GM23338 (cell line): ENCODE results near the gene TAS2R30. TPM values are rescaled to one million over a fixed set of nuclear protein-coding genes. Genes with fewer than 3 reads are reported as not detected.

Experiments
- ATAC-seq: fragments of 200-7000 bp; cut with Tn5 transposase; 3 replicates; pipeline ENCODE4 v1.9.1; 2020
- DNase-seq: peaks from one replicate; pipeline ENCODE4 v3.0.0-alpha.2; 2015; ENCODE audit warnings: low spot score
- H2AFZ ChIP-seq: fragments of 200-600 bp; sonication (generic); 2 replicates; pipeline ENCODE4 v1.8.0; 2016; ENCODE audit warnings: antibody characterized with exemption, mild to moderate bottlenecking, moderate library complexity
- H3F3A ChIP-seq: fragments of 200-600 bp; sonication (generic); replicated peaks from 2 replicates; pipeline ENCODE4 v1.8.0; 2017; ENCODE audit warnings: antibody characterized with exemption, mixed run types, low read depth
- H3K27ac ChIP-seq: fragments of 200-600 bp; sonication (generic); 2 replicates; pipeline ENCODE4 v1.6.1; 2016; ENCODE audit warnings: low read depth
- H3K27me3 ChIP-seq: fragments of 200-600 bp; sonication (generic); 2 replicates; pipeline ENCODE4 v1.8.0; 2016; ENCODE audit warnings: mild to moderate bottlenecking, mixed run types, moderate library complexity; ENCODE audit not compliant: insufficient read depth
- H3K36me3 ChIP-seq: fragments of 200-600 bp; sonication (generic); 2 replicates; pipeline ENCODE4 v1.8.0; 2016; ENCODE audit warnings: mild to moderate bottlenecking; ENCODE audit not compliant: insufficient read depth
- H3K4me1 ChIP-seq: fragments of 200-600 bp; sonication (generic); 2 replicates; pipeline ENCODE4 v1.8.0; 2016; ENCODE audit warnings: mild to moderate bottlenecking, moderate library complexity; ENCODE audit not compliant: insufficient read depth
- H3K4me2 ChIP-seq: fragments of 200-600 bp; sonication (generic); 2 replicates; pipeline ENCODE4 v1.7.1; 2017; ENCODE audit warnings: mixed run types
- H3K4me3 ChIP-seq: fragments of 200-600 bp; sonication (generic); 2 replicates; pipeline ENCODE4 v1.6.1; 2016; ENCODE audit warnings: mixed run types
- H3K79me2 ChIP-seq: fragments of 200-600 bp; sonication (generic); replicated peaks from 2 replicates; pipeline ENCODE4 v1.8.0; 2017; ENCODE audit warnings: mild to moderate bottlenecking; ENCODE audit not compliant: insufficient read depth
- H3K9me2 ChIP-seq: fragments of 200-600 bp; sonication (generic); 2 replicates; pipeline ENCODE4 v1.8.0; 2017; ENCODE audit not compliant: insufficient read depth
- H4K20me1 ChIP-seq: fragments of 200-600 bp; sonication (generic); replicated peaks from 2 replicates; pipeline ENCODE4 v1.8.0; 2017; ENCODE audit warnings: mild to moderate bottlenecking; ENCODE audit not compliant: insufficient read depth
- H3K27ac Mint-ChIP-seq: 2 replicates; pipeline ENCODE4 v1.8.0; 2020; ENCODE audit warnings: inconsistent platforms, mild to moderate bottlenecking, moderate library complexity, mixed read lengths
- H3K27me3 Mint-ChIP-seq: 3 replicates; pipeline ENCODE4 v1.8.0; 2022; ENCODE audit warnings: low read depth, mild to moderate bottlenecking, moderate library complexity, mixed read lengths, inconsistent platforms; ENCODE audit not compliant: insufficient read depth, poor library complexity
- H3K36me3 Mint-ChIP-seq: 3 replicates; pipeline ENCODE4 v1.8.0; 2021; ENCODE audit warnings: low read depth, mild to moderate bottlenecking, inconsistent platforms, moderate library complexity, mixed read lengths
- H3K4me1 Mint-ChIP-seq: 3 replicates; pipeline ENCODE4 v1.8.0; 2020; ENCODE audit warnings: mild to moderate bottlenecking, inconsistent platforms, mixed read lengths
- H3K4me3 Mint-ChIP-seq: 3 replicates; pipeline ENCODE4 v1.8.0; 2021; ENCODE audit warnings: moderate library complexity, mild to moderate bottlenecking, inconsistent platforms, mixed read lengths
- H3K9me3 Mint-ChIP-seq: 3 replicates; pipeline ENCODE4 v1.8.0; 2020; ENCODE audit warnings: moderate library complexity, mild to moderate bottlenecking, inconsistent platforms, mixed read lengths
- CREB1 ChIP-seq: fragments of 250-450 bp; sonication (Bioruptor Pico); IDR thresholded peaks from 2 replicates; pipeline ENCODE4 v1.5.0; 2020; ENCODE audit warnings: low read depth, mild to moderate bottlenecking, moderate library complexity
- EZH2 ChIP-seq: fragments of 200-600 bp; sonication (generic); IDR thresholded peaks from one replicate; pipeline ENCODE4 v1.8.0; 2017; ENCODE audit warnings: antibody characterized with exemption, mild to moderate bottlenecking, low read depth; ENCODE audit not compliant: unreplicated experiment
- EZH2phosphoT487 ChIP-seq: fragments of 200-600 bp; sonication (generic); IDR thresholded peaks from one replicate; pipeline ENCODE4 v1.8.1; 2018; ENCODE audit warnings: antibody characterized with exemption; ENCODE audit not compliant: unreplicated experiment
- JUNB ChIP-seq: IDR thresholded peaks from one replicate; pipeline ENCODE4 v1.6.1; 2016; ENCODE audit warnings: antibody characterized with exemption; ENCODE audit not compliant: unreplicated experiment
- NANOG ChIP-seq: IDR thresholded peaks from 2 replicates; pipeline ENCODE4 v1.6.1; 2016; ENCODE audit warnings: antibody characterized with exemption, borderline replicate concordance
- POLR2AphosphoS5 ChIP-seq: IDR thresholded peaks from 2 replicates; pipeline ENCODE4 v1.6.1; 2016; ENCODE audit warnings: antibody characterized with exemption, low read depth
- STAT1 ChIP-seq: IDR thresholded peaks from one replicate; pipeline ENCODE4 v1.6.1; 2016; ENCODE audit warnings: antibody characterized with exemption; ENCODE audit not compliant: unreplicated experiment
- ZNF114 ChIP-seq: fragments of 250-450 bp; sonication (Bioruptor Pico); IDR thresholded peaks from 2 replicates; pipeline ENCODE4 v1.5.0; 2020; ENCODE audit warnings: mild to moderate bottlenecking, moderate library complexity
- ZNF331 ChIP-seq: fragments of 250-450 bp; sonication (Bioruptor Pico); IDR thresholded peaks from 2 replicates; pipeline ENCODE4 v1.5.0; 2020; ENCODE audit warnings: low read depth, mild to moderate bottlenecking, moderate library complexity
- polyA plus RNA-seq: library from polyadenylated mRNA; unstranded; fragments of >200 nt; fragmentation: Nextera tagmentation; extraction: Ambion mirVana; gene quantifications from 2 replicates; pipeline ENCODE4 v1.2.1, GENCODE V29; 2016
- total RNA-seq: library from RNA; depleted of rRNA; stranded (reverse); fragments of >200 nt; shearing (Covaris generic); gene quantifications from 2 replicates; pipeline ENCODE4 v1.2.3, GENCODE V29; 2014
- TF ChIP-seq, protein P1 (sequence below): fragments of 250-450 bp; sonication (Bioruptor Pico); IDR thresholded peaks from 2 replicates; pipeline ENCODE4 v1.5.0; 2020; ENCODE audit warnings: mild to moderate bottlenecking, moderate library complexity
- TF ChIP-seq, protein P2 (sequence below): IDR thresholded peaks from one replicate; pipeline ENCODE4 v1.6.1; 2018; ENCODE audit warnings: antibody characterized with exemption; ENCODE audit not compliant: unreplicated experiment
- TF ChIP-seq, protein P3 (sequence below): IDR thresholded peaks from 2 replicates; pipeline ENCODE4 v1.6.1; 2016; ENCODE audit warnings: antibody characterized with exemption
- TF ChIP-seq, protein P4 (sequence below), 2 experiments: fragments of 200-600 bp in 1 of 2; sonication (generic) in 1 of 2; conservative IDR thresholded peaks; 2 replicates each; pipeline versions ENCODE4 v1.5.1 to v1.6.1; 2016 to 2017; ENCODE audit warnings: antibody characterized with exemption in 2 of 2, low read depth in 2 of 2, mild to moderate bottlenecking in 2 of 2, moderate library complexity in 1 of 2

Gene TAS2R30
- total and polyA plus RNA-seq, 2 experiments from 2014 or later, result 0.39 to 13.7 TPM

DNA sequence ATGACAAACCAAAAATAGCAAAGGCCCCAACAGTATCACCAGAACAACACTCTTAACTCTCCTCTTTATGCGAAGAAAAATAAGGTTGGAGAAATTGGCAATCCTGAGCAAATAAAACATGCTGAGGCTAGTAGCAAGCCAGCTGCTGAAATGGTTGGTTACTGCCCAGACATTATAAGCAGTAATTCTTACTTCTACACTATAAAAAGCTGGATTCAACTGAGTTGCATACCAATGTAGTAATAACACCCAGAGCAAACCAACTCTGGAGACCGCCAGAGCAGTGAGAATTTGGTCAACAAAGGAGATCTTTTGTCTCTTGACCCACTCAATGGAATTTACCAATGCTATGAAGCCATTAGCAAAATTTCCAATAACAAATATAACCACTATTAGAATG is 628 bp downstream of the TAS2R30 start:
- peaks cover 4% of the 10 kb centered on the region for H4K20me1 ChIP-seq
- no peak overlapping the region for H3K27ac Mint-ChIP-seq
- H3K27me3 Mint-ChIP-seq, result no peaks in the 10 kb centered on the region
- no peak overlapping the region for H3K4me3 ChIP-seq
- no peaks in the 10 kb centered on the region for H3K4me1 ChIP-seq
- H3K27ac ChIP-seq, result no peak overlapping the region
- H3K4me1 Mint-ChIP-seq, result 0 out of 3 replicates have a peak, but pooled peaks cover 3% of the 10 kb centered on the region
- TF ChIP-seq, protein P1, sequence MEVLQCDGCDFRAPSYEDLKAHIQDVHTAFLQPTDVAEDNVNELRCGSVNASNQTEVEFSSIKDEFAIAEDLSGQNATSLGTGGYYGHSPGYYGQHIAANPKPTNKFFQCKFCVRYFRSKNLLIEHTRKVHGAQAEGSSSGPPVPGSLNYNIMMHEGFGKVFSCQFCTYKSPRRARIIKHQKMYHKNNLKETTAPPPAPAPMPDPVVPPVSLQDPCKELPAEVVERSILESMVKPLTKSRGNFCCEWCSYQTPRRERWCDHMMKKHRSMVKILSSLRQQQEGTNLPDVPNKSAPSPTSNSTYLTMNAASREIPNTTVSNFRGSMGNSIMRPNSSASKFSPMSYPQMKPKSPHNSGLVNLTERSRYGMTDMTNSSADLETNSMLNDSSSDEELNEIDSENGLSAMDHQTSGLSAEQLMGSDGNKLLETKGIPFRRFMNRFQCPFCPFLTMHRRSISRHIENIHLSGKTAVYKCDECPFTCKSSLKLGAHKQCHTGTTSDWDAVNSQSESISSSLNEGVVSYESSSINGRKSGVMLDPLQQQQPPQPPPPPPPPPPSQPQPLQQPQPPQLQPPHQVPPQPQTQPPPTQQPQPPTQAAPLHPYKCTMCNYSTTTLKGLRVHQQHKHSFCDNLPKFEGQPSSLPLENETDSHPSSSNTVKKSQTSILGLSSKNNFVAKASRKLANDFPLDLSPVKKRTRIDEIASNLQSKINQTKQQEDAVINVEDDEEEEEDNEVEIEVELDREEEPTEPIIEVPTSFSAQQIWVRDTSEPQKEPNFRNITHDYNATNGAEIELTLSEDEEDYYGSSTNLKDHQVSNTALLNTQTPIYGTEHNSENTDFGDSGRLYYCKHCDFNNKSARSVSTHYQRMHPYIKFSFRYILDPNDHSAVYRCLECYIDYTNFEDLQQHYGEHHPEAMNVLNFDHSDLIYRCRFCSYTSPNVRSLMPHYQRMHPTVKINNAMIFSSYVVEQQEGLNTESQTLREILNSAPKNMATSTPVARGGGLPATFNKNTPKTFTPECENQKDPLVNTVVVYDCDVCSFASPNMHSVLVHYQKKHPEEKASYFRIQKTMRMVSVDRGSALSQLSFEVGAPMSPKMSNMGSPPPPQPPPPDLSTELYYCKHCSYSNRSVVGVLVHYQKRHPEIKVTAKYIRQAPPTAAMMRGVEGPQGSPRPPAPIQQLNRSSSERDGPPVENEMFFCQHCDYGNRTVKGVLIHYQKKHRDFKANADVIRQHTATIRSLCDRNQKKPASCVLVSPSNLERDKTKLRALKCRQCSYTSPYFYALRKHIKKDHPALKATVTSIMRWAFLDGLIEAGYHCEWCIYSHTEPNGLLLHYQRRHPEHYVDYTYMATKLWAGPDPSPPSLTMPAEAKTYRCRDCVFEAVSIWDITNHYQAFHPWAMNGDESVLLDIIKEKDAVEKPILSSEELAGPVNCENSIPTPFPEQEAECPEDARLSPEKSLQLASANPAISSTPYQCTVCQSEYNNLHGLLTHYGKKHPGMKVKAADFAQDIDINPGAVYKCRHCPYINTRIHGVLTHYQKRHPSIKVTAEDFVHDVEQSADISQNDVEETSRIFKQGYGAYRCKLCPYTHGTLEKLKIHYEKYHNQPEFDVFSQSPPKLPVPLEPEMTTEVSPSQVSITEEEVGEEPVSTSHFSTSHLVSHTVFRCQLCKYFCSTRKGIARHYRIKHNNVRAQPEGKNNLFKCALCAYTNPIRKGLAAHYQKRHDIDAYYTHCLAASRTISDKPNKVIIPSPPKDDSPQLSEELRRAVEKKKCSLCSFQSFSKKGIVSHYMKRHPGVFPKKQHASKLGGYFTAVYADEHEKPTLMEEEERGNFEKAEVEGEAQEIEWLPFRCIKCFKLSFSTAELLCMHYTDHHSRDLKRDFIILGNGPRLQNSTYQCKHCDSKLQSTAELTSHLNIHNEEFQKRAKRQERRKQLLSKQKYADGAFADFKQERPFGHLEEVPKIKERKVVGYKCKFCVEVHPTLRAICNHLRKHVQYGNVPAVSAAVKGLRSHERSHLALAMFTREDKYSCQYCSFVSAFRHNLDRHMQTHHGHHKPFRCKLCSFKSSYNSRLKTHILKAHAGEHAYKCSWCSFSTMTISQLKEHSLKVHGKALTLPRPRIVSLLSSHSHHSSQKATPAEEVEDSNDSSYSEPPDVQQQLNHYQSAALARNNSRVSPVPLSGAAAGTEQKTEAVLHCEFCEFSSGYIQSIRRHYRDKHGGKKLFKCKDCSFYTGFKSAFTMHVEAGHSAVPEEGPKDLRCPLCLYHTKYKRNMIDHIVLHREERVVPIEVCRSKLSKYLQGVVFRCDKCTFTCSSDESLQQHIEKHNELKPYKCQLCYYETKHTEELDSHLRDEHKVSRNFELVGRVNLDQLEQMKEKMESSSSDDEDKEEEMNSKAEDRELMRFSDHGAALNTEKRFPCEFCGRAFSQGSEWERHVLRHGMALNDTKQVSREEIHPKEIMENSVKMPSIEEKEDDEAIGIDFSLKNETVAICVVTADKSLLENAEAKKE (CRISPR knock-in tag), result no peak
- no peak for TF ChIP-seq ZNF114 (CRISPR knock-in tag)
- TF ChIP-seq EZH2, result no peak
- TF ChIP-seq, protein P2, sequence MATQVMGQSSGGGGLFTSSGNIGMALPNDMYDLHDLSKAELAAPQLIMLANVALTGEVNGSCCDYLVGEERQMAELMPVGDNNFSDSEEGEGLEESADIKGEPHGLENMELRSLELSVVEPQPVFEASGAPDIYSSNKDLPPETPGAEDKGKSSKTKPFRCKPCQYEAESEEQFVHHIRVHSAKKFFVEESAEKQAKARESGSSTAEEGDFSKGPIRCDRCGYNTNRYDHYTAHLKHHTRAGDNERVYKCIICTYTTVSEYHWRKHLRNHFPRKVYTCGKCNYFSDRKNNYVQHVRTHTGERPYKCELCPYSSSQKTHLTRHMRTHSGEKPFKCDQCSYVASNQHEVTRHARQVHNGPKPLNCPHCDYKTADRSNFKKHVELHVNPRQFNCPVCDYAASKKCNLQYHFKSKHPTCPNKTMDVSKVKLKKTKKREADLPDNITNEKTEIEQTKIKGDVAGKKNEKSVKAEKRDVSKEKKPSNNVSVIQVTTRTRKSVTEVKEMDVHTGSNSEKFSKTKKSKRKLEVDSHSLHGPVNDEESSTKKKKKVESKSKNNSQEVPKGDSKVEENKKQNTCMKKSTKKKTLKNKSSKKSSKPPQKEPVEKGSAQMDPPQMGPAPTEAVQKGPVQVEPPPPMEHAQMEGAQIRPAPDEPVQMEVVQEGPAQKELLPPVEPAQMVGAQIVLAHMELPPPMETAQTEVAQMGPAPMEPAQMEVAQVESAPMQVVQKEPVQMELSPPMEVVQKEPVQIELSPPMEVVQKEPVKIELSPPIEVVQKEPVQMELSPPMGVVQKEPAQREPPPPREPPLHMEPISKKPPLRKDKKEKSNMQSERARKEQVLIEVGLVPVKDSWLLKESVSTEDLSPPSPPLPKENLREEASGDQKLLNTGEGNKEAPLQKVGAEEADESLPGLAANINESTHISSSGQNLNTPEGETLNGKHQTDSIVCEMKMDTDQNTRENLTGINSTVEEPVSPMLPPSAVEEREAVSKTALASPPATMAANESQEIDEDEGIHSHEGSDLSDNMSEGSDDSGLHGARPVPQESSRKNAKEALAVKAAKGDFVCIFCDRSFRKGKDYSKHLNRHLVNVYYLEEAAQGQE, result no peak
- TF ChIP-seq CREB1 (CRISPR knock-in tag), result no peak
- no peak for TF ChIP-seq STAT1
- no peak for TF ChIP-seq NANOG
- TF ChIP-seq, protein P3, sequence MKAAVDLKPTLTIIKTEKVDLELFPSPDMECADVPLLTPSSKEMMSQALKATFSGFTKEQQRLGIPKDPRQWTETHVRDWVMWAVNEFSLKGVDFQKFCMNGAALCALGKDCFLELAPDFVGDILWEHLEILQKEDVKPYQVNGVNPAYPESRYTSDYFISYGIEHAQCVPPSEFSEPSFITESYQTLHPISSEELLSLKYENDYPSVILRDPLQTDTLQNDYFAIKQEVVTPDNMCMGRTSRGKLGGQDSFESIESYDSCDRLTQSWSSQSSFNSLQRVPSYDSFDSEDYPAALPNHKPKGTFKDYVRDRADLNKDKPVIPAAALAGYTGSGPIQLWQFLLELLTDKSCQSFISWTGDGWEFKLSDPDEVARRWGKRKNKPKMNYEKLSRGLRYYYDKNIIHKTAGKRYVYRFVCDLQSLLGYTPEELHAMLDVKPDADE, result no peak
- no peak for TF ChIP-seq ZNF331 (CRISPR knock-in tag)
- no peak for TF ChIP-seq JUNB
- no peak for TF ChIP-seq POLR2AphosphoS5
- TF ChIP-seq, protein P4, sequence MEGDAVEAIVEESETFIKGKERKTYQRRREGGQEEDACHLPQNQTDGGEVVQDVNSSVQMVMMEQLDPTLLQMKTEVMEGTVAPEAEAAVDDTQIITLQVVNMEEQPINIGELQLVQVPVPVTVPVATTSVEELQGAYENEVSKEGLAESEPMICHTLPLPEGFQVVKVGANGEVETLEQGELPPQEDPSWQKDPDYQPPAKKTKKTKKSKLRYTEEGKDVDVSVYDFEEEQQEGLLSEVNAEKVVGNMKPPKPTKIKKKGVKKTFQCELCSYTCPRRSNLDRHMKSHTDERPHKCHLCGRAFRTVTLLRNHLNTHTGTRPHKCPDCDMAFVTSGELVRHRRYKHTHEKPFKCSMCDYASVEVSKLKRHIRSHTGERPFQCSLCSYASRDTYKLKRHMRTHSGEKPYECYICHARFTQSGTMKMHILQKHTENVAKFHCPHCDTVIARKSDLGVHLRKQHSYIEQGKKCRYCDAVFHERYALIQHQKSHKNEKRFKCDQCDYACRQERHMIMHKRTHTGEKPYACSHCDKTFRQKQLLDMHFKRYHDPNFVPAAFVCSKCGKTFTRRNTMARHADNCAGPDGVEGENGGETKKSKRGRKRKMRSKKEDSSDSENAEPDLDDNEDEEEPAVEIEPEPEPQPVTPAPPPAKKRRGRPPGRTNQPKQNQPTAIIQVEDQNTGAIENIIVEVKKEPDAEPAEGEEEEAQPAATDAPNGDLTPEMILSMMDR (conservative IDR thresholded peaks at IDR 0.05; ENCODE audit: low read depth in 2 of 2), result no peak
- TF ChIP-seq EZH2phosphoT487, result no peak
- no peaks in the 10 kb centered on the region for H3F3A ChIP-seq
- H3K9me3 Mint-ChIP-seq, result no peaks in the 10 kb centered on the region
- H3K36me3 ChIP-seq, result no peaks in the 10 kb centered on the region
- no peak for DNase-seq
- H3K79me2 ChIP-seq, result peaks cover 87% of the 10 kb centered on the region
- H2AFZ ChIP-seq, result no peak overlapping the region
- H3K4me3 Mint-ChIP-seq, result no peak overlapping the region
- no peak overlapping the region for H3K4me2 ChIP-seq
- no peaks in the 10 kb centered on the region for H3K9me2 ChIP-seq
- ATAC-seq, result no peak
- peaks cover 9% of the 10 kb centered on the region for H3K36me3 Mint-ChIP-seq
- H3K27me3 ChIP-seq, result no peaks in the 10 kb centered on the region
